ENCODE measurements around the gene E2F8.

The E2F8 gene

DNA sequence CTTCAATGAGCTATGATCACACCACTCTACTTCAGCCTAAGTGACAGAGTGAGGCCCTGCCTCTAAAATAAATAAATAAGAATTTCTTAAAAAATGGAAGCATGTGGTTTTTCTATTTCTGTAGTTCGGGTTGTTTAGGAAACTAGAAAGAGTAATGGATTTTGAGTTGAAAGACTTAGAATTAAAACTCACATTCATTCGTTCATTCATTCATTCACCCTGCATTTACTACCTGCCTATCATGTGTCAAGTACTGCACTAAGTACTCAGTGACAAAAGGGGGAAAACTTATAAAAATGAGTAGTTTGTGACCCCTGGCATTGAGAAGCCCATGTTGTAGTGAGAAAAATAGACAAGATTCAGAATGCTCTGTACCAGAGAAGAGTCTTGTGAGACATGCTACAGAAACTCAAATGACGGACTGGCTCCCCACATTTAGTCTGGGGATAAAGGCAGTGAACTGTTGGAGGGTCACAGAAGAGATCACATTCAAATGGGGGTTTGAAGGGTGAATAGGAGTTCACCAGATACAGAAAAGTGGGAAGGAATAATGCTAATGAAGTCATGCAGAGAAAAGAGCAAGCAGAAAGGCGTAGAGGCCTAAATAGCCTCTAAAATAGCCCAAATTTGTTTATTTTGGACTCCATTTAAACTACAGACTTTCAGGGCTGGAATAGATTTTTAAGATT lies 46.0 kb downstream of the E2F8 start:
- no peak overlapping the region for H3K4me3 ChIP-seq (ENCODE audit: low read depth in 1 of 2, low read length in 2 of 2)
- no peaks in the 10 kb centered on the region for H4K20me1 ChIP-seq (ENCODE audit: insufficient read depth, low read length)
- no peak for TF ChIP-seq EZH2 (IDR thresholded peaks at IDR 0.05; ENCODE audit: borderline replicate concordance, low read depth, low read length, severe bottlenecking)
- no peak overlapping the region for H2AFZ ChIP-seq (ENCODE audit: low read depth, low read length)
- DNase-seq (no peak), ATAC-seq (ENCODE audit: insufficient read depth, low read depth) (no peak)
- H3K27me3 ChIP-seq (ENCODE audit: insufficient read depth, low read length, poor library complexity): peaks cover 3% of the 10 kb centered on the region
- no peak overlapping the region for H3K9ac ChIP-seq (ENCODE audit: low read depth, low read length)
- no peaks in the 10 kb centered on the region for H3K4me1 ChIP-seq (ENCODE audit: insufficient read depth, low read length)
- no peak overlapping the region for H3K4me2 ChIP-seq (ENCODE audit: insufficient read depth, low read length)
- H3K9me3 ChIP-seq (ENCODE audit: insufficient read depth, low read length, severe bottlenecking): no peaks in the 10 kb centered on the region
- no peak overlapping the region for H3K27ac ChIP-seq (ENCODE audit: low read length)
- no peaks in the 10 kb centered on the region for H3K79me2 ChIP-seq (ENCODE audit: insufficient read depth, low read length)
- no peaks in the 10 kb centered on the region for H3K36me3 ChIP-seq (ENCODE audit: insufficient read depth, low read length)

DNA sequence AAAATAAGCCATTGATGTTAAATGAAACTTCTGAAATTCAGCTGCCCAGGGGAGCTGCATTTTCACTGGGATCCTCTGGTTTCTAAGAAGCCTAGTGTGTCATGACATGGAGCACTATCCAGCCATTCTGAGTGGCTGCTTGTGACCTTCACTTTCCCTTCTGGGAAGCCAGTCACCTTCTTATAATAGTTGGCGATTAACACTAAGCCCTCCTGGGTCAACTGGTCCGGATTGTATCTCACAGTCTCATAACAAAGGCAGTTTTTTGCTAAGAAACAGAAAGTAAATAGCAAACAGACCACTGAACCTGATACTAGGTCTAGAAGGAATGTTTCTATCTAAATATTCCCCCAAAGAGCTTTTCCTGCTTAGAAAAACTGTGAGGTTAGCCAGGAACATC lies 46.8 kb downstream of the E2F8 start:
- DNase-seq: no peak
- H3K9ac ChIP-seq (ENCODE audit: low read depth, low read length): no peak overlapping the region
- ATAC-seq (ENCODE audit: insufficient read depth, low read depth): no peak
- peaks cover 3% of the 10 kb centered on the region for H3K27me3 ChIP-seq (ENCODE audit: insufficient read depth, low read length, poor library complexity)
- H3K4me2 ChIP-seq (ENCODE audit: insufficient read depth, low read length): no peak overlapping the region
- no peaks in the 10 kb centered on the region for H3K36me3 ChIP-seq (ENCODE audit: insufficient read depth, low read length)
- H4K20me1 ChIP-seq (ENCODE audit: insufficient read depth, low read length): no peaks in the 10 kb centered on the region
- TF ChIP-seq, protein P1, sequence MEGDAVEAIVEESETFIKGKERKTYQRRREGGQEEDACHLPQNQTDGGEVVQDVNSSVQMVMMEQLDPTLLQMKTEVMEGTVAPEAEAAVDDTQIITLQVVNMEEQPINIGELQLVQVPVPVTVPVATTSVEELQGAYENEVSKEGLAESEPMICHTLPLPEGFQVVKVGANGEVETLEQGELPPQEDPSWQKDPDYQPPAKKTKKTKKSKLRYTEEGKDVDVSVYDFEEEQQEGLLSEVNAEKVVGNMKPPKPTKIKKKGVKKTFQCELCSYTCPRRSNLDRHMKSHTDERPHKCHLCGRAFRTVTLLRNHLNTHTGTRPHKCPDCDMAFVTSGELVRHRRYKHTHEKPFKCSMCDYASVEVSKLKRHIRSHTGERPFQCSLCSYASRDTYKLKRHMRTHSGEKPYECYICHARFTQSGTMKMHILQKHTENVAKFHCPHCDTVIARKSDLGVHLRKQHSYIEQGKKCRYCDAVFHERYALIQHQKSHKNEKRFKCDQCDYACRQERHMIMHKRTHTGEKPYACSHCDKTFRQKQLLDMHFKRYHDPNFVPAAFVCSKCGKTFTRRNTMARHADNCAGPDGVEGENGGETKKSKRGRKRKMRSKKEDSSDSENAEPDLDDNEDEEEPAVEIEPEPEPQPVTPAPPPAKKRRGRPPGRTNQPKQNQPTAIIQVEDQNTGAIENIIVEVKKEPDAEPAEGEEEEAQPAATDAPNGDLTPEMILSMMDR (IDR thresholded peaks at IDR 0.05; ENCODE audit: borderline replicate concordance, extremely low read depth, low read length, poor library complexity, severe bottlenecking): no peak
- no peak for TF ChIP-seq EZH2 (IDR thresholded peaks at IDR 0.05; ENCODE audit: borderline replicate concordance, low read depth, low read length, severe bottlenecking)
- no peaks in the 10 kb centered on the region for H3K9me3 ChIP-seq (ENCODE audit: insufficient read depth, low read length, severe bottlenecking)
- H3K79me2 ChIP-seq (ENCODE audit: insufficient read depth, low read length): no peaks in the 10 kb centered on the region
- no peaks in the 10 kb centered on the region for H3K4me1 ChIP-seq (ENCODE audit: insufficient read depth, low read length)
- no peak overlapping the region for H3K4me3 ChIP-seq (ENCODE audit: low read depth in 1 of 2, low read length in 2 of 2)
- no peak overlapping the region for H2AFZ ChIP-seq (ENCODE audit: low read depth, low read length)
- H3K27ac ChIP-seq (ENCODE audit: low read length): no peak overlapping the region

DNA sequence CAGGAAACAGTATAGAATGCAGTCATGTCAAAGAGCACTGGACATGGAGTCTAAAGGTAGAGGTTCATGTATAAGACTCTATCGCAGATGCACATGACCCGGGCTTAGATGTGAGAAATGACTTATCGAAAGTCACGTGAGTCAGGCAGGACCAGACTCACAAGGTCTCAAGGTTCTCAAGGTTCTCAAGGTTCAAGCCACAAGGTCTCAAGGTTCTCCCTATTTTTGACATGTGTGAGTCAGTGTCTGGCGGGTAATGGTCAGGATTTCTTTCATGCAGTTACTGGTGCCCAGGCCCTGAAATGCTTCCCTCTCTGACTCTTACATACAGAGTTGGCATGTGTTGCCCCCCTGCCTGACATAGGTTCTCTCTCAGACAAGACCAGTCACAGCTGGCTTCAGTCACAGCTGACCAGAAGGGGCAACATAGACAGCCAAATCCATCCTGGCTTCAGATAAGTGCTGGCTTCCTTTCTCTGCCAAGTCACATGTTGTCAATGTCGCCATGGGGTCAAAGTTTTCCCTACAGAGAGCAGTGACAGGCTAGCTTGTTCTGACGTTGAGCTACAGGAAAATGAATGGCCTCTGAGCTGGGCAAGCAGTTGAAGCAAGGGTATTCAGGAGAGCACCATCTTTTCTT lies 49.1 kb downstream of the E2F8 start:
- H3K9ac ChIP-seq (ENCODE audit: low read depth, low read length): no peak overlapping the region
- H3K4me1 ChIP-seq (ENCODE audit: insufficient read depth, low read length): no peaks in the 10 kb centered on the region
- DNase-seq: no peak
- no peaks in the 10 kb centered on the region for H3K36me3 ChIP-seq (ENCODE audit: insufficient read depth, low read length)
- no peaks in the 10 kb centered on the region for H3K9me3 ChIP-seq (ENCODE audit: insufficient read depth, low read length, severe bottlenecking)
- H2AFZ ChIP-seq (ENCODE audit: low read depth, low read length): no peak overlapping the region
- H3K27me3 ChIP-seq (ENCODE audit: insufficient read depth, low read length, poor library complexity): no peaks in the 10 kb centered on the region
- no peak overlapping the region for H3K4me2 ChIP-seq (ENCODE audit: insufficient read depth, low read length)
- H4K20me1 ChIP-seq (ENCODE audit: insufficient read depth, low read length): no peaks in the 10 kb centered on the region
- no peak overlapping the region for H3K4me3 ChIP-seq (ENCODE audit: low read depth in 1 of 2, low read length in 2 of 2)
- H3K79me2 ChIP-seq (ENCODE audit: insufficient read depth, low read length): no peaks in the 10 kb centered on the region
- no peak overlapping the region for H3K27ac ChIP-seq (ENCODE audit: low read length)
- TF ChIP-seq, protein P1 (IDR thresholded peaks at IDR 0.05; ENCODE audit: borderline replicate concordance, extremely low read depth, low read length, poor library complexity, severe bottlenecking): no peak
- TF ChIP-seq EZH2 (IDR thresholded peaks at IDR 0.05; ENCODE audit: borderline replicate concordance, low read depth, low read length, severe bottlenecking): no peak
- no peak for ATAC-seq (ENCODE audit: insufficient read depth, low read depth)

DNA sequence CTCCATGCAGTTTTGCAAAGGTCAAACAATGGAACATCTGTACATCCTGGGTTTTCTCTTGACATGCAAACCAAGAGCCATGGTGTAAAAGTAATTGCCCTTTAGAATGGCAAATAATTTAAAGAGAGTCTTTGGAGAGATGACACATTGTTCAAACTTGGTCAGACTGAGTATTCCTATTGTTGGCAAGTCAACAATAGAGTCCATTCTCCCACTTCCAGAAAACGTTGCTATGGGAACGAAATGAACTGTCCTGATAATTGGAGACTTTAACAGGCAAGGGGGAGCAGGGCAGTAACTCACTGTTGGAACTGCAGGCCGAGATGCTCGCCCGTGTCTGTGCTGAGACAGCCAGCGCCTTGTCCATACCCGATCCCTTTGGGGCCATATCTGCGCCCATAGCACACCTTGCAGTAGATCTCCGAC lies 52.9 kb downstream of the E2F8 start:
- H4K20me1 ChIP-seq (ENCODE audit: insufficient read depth, low read length): no peaks in the 10 kb centered on the region
- H3K4me1 ChIP-seq (ENCODE audit: insufficient read depth, low read length): no peaks in the 10 kb centered on the region
- no peaks in the 10 kb centered on the region for H3K27me3 ChIP-seq (ENCODE audit: insufficient read depth, low read length, poor library complexity)
- H3K27ac ChIP-seq (ENCODE audit: low read length): no peak overlapping the region
- TF ChIP-seq EZH2 (IDR thresholded peaks at IDR 0.05; ENCODE audit: borderline replicate concordance, low read depth, low read length, severe bottlenecking): no peak
- TF ChIP-seq, protein P1 (IDR thresholded peaks at IDR 0.05; ENCODE audit: borderline replicate concordance, extremely low read depth, low read length, poor library complexity, severe bottlenecking): no peak
- no peak overlapping the region for H3K9ac ChIP-seq (ENCODE audit: low read depth, low read length)
- DNase-seq: no peak
- no peak overlapping the region for H2AFZ ChIP-seq (ENCODE audit: low read depth, low read length)
- no peaks in the 10 kb centered on the region for H3K79me2 ChIP-seq (ENCODE audit: insufficient read depth, low read length)
- H3K4me3 ChIP-seq (ENCODE audit: low read depth in 1 of 2, low read length in 2 of 2): no peak overlapping the region
- H3K36me3 ChIP-seq (ENCODE audit: insufficient read depth, low read length): no peaks in the 10 kb centered on the region
- no peak for ATAC-seq (ENCODE audit: insufficient read depth, low read depth)
- no peak overlapping the region for H3K4me2 ChIP-seq (ENCODE audit: insufficient read depth, low read length)
- H3K9me3 ChIP-seq (ENCODE audit: insufficient read depth, low read length, severe bottlenecking): no peaks in the 10 kb centered on the region
